DMS153 treated with DMSO at 0.1 percent for 48 hours (cell line): ENCODE data around the gene ANKLE1.

Experiments
- DNase-seq: peaks from one replicate; lab custom pipeline; 2025; ENCODE audit not compliant: unreplicated experiment; lab: John Stamatoyannopoulos, UW

ANKLE1 gene

GRCh38 chr19:17281391-17282304 lies at the start of gene ANKLE1:
ANKLE1 (plus strand) TSS chr19:17281901; CDS start chr19:17281921, 20 bp downstream.
- peak; percentile 2 for DNase-seq

GRCh38 chr19:17232258-17232657 lies 49.4 kb upstream of the ANKLE1 start:
- no peak for DNase-seq

GRCh38 chr19:17234911-17235299 lies 46.8 kb upstream of the ANKLE1 start:
- DNase-seq, result no peak

GRCh38 chr19:17235300-17235970 lies 46.3 kb upstream of the ANKLE1 start:
- DNase-seq, result peak; percentile 24

- peak; percentile 24 for DNase-seq
These were observed 45.5 kb upstream of the ANKLE1 start for GRCh38 chr19:17235971-17236777.

GRCh38 chr19:17236811-17237543 lies 44.7 kb upstream of the ANKLE1 start:
- DNase-seq, result no peak

GRCh38 chr19:17237747-17238706 lies 43.7 kb upstream of the ANKLE1 start:
- no peak for DNase-seq

- DNase-seq, result no peak
These were observed 41.5 kb upstream of the ANKLE1 start for GRCh38 chr19:17240062-17240752.

- no peak for DNase-seq
These were observed 40.8 kb upstream of the ANKLE1 start for GRCh38 chr19:17240826-17241399.

- no peak for DNase-seq
These were observed 39.1 kb upstream of the ANKLE1 start for GRCh38 chr19:17242431-17243208.

GRCh38 chr19:17243211-17243829 lies 38.4 kb upstream of the ANKLE1 start:
- DNase-seq, result no peak

GRCh38 chr19:17243830-17244617 lies 37.7 kb upstream of the ANKLE1 start:
- no peak for DNase-seq

GRCh38 chr19:17244618-17245534 lies 36.8 kb upstream of the ANKLE1 start:
- DNase-seq, result no peak

GRCh38 chr19:17245535-17245984 lies 36.1 kb upstream of the ANKLE1 start, which contains the start of gene NR2F6:
NR2F6 (minus strand) TSS chr19:17245919; CDS start chr19:17245220, 699 bp downstream.
- DNase-seq, result no peak

GRCh38 chr19:17246681-17247425 lies 34.8 kb upstream of the ANKLE1 start:
- peak; percentile 44 for DNase-seq
